Fibroblast of lung (primary cell): Measurements from ENCODE around the gene THPO.

Experiments
- CTCF ChIP-seq, 2 donors: IDR thresholded peaks in 1 of 2; conservative IDR thresholded peaks in 1 of 2; 1 replicate in 1 of 2; 2 replicates in 1 of 2; pipeline ENCODE4 v1.5.1; 2011 to 2012; ENCODE audit warnings: low read length in 2 of 2, control low read depth in 1 of 2, inconsistent platforms in 1 of 2, low read depth in 1 of 2, mild to moderate bottlenecking in 1 of 2
- EZH2 ChIP-seq: IDR thresholded peaks from 2 replicates; pipeline ENCODE4 v1.5.1; 2012; ENCODE audit warnings: low read length, control low read depth, mild to moderate bottlenecking; ENCODE audit errors: missing control alignments

GRCh38 chr3:184358124-184358767 lies 19.8 kb downstream of the THPO start:
- TF ChIP-seq CTCF (conservative IDR thresholded peaks at IDR 0.05 in 1 of 2, IDR thresholded peaks at IDR 0.05 in 1 of 2; ENCODE audit: low read depth in 1 of 2, low read length in 2 of 2) (no peak), EZH2 (no peak)
